ENCODE measurements around the gene MTUS2.
A peak's percentile ranks its signal among the peaks of the same experiment; 100 is the strongest.
"Not testable (repeated sequence)": the region's sequence is repeated elsewhere in the genome, so short reads cannot be mapped to it uniquely, and the experiment has no call there.

The MTUS2 gene

DNA sequence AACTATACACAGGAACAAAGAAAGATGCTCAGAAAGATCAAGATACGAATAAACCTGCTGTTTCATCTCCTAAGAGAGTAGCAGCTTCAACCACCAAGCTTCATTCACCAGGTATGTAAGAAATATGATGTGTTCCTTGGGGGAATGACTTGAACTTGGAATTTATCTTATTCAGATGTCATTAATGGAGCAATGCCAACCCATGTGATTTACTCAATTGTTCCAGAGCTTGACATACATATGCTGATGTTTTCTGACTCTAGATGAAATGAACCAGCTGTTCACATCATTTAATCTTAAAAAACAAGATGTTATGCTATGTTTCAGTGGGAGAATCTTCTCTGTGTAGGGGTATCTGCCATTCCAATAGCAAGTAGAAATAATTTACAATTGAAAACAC, 504.5 kb downstream of the MTUS2 start:
- H3K9ac ChIP-seq (ENCODE audit: insufficient read length, low read depth): no peak overlapping the region
- no peaks in the 10 kb centered on the region for H3K4me1 ChIP-seq (ENCODE audit: insufficient read depth, insufficient read length)
- no peak for TF ChIP-seq YY1 (IDR thresholded peaks at IDR 0.05; ENCODE audit: insufficient read depth, insufficient read length)
- no peak for TF ChIP-seq ZNF274 (IDR thresholded peaks at IDR 0.05; ENCODE audit: low read depth, low read length)
- TF ChIP-seq SUZ12 (IDR thresholded peaks at IDR 0.05; ENCODE audit: extremely low read depth, insufficient read depth, insufficient read length): no peak
- no peaks in the 10 kb centered on the region for H3K36me3 ChIP-seq (ENCODE audit: insufficient read depth, insufficient read length, low read length)
- DNase-seq (ENCODE audit: low read depth, low spot score): no peak
- H3K9me3 ChIP-seq (ENCODE audit: insufficient read depth, low read length): peaks cover 8% of the 10 kb centered on the region; the same call in 1 of the 2 replicates
- H3K4me3 ChIP-seq (ENCODE audit: insufficient read length, low read depth): no peak overlapping the region
- no peaks in the 10 kb centered on the region for H3K27me3 ChIP-seq (ENCODE audit: insufficient read depth, insufficient read length)

GRCh38 chr13:29328501-29328900, 508.4 kb downstream of the MTUS2 start:
- Histone ChIP-seq H3K9ac (ENCODE audit: insufficient read length, low read depth) (no peak overlapping the region), H3K9me3 (ENCODE audit: insufficient read depth, low read length) (peaks cover 8% of the 10 kb centered on the region; the same call in 1 of the 2 replicates), H3K4me3 (ENCODE audit: insufficient read length, low read depth) (no peak overlapping the region), H3K27me3 (ENCODE audit: insufficient read depth, insufficient read length) (no peaks in the 10 kb centered on the region), H3K4me1 (ENCODE audit: insufficient read depth, insufficient read length) (no peaks in the 10 kb centered on the region), H3K36me3 (ENCODE audit: insufficient read depth, insufficient read length, low read length) (no peaks in the 10 kb centered on the region)
- peak; percentile 13 for DNase-seq (ENCODE audit: low read depth, low spot score)
- no peak for TF ChIP-seq YY1 (IDR thresholded peaks at IDR 0.05; ENCODE audit: insufficient read depth, insufficient read length)
- no peak for TF ChIP-seq ZNF274 (IDR thresholded peaks at IDR 0.05; ENCODE audit: low read depth, low read length)
- TF ChIP-seq SUZ12 (IDR thresholded peaks at IDR 0.05; ENCODE audit: extremely low read depth, insufficient read depth, insufficient read length): no peak

- no peak for DNase-seq (ENCODE audit: low read depth, low spot score)
- Histone ChIP-seq H3K9me3 (ENCODE audit: insufficient read depth, low read length) (no peaks in the 10 kb centered on the region), H3K9ac (ENCODE audit: insufficient read length, low read depth) (no peak overlapping the region), H3K36me3 (ENCODE audit: insufficient read depth, insufficient read length, low read length) (no peaks in the 10 kb centered on the region), H3K4me3 (ENCODE audit: insufficient read length, low read depth) (no peak overlapping the region), H3K27me3 (ENCODE audit: insufficient read depth, insufficient read length) (no peaks in the 10 kb centered on the region), H3K4me1 (ENCODE audit: insufficient read depth, insufficient read length) (no peaks in the 10 kb centered on the region)
- TF ChIP-seq YY1 (IDR thresholded peaks at IDR 0.05; ENCODE audit: insufficient read depth, insufficient read length) (no peak), SUZ12 (IDR thresholded peaks at IDR 0.05; ENCODE audit: extremely low read depth, insufficient read depth, insufficient read length) (no peak), ZNF274 (IDR thresholded peaks at IDR 0.05; ENCODE audit: low read depth, low read length) (no peak)
Measured at GRCh38 chr13:29336356-29336755, 516.2 kb downstream of the MTUS2 start.

DNA sequence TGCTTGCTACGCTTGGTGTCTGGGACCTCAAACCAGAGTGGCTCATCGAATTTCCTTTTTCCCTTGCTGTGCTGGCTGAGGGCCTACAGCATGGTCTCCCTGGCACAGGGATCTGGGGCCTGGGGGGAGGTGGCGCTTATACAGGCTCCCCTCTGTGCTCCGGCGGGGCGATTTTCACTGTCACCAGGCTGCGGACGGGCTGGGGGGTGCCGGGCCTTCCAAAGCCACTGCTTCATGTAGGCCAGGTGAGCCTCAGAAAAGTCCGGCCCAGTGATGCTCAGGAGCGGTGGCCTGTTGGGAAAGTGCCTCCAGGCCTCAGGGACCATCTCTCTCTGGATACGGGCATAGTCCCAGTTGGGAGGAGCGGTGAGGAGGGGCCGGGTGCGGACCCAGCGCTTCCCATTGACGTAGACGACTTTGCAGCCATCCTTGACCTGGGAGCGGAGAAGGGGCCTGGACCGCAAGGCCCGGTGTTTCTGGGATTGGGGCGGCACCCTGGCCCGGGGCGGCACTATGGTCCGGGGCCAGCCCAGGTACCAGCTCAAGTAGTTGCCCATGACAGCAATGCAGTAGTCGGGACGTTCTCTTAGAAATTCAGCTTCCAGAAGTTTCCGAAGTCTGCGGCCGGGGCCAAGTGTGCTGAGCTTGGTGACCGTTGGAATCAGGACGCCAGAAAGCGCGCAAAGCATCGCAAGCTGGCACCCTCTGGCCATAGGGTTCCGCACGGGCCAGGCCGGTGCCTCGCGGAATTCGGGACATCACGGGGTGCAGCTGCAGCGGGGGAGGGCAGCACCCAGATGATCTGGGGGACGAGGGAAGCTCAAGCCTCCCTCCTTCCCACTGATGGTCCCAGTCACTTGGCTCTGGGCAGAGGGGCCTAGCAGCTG, 519.5 kb downstream of the MTUS2 start:
- no peaks in the 10 kb centered on the region for H3K27me3 ChIP-seq (ENCODE audit: insufficient read depth, insufficient read length)
- no peaks in the 10 kb centered on the region for H3K36me3 ChIP-seq (ENCODE audit: insufficient read depth, insufficient read length, low read length)
- TF ChIP-seq ZNF274 (IDR thresholded peaks at IDR 0.05; ENCODE audit: low read depth, low read length) (no peak), SUZ12 (IDR thresholded peaks at IDR 0.05; ENCODE audit: extremely low read depth, insufficient read depth, insufficient read length) (no peak), YY1 (IDR thresholded peaks at IDR 0.05; ENCODE audit: insufficient read depth, insufficient read length) (no peak)
- H3K9ac ChIP-seq (ENCODE audit: insufficient read length, low read depth): no peak overlapping the region
- no peaks in the 10 kb centered on the region for H3K4me1 ChIP-seq (ENCODE audit: insufficient read depth, insufficient read length)
- H3K9me3 ChIP-seq (ENCODE audit: insufficient read depth, low read length): no peaks in the 10 kb centered on the region
- DNase-seq (ENCODE audit: low read depth, low spot score): no peak
- H3K4me3 ChIP-seq (ENCODE audit: insufficient read length, low read depth): no peak overlapping the region

DNA sequence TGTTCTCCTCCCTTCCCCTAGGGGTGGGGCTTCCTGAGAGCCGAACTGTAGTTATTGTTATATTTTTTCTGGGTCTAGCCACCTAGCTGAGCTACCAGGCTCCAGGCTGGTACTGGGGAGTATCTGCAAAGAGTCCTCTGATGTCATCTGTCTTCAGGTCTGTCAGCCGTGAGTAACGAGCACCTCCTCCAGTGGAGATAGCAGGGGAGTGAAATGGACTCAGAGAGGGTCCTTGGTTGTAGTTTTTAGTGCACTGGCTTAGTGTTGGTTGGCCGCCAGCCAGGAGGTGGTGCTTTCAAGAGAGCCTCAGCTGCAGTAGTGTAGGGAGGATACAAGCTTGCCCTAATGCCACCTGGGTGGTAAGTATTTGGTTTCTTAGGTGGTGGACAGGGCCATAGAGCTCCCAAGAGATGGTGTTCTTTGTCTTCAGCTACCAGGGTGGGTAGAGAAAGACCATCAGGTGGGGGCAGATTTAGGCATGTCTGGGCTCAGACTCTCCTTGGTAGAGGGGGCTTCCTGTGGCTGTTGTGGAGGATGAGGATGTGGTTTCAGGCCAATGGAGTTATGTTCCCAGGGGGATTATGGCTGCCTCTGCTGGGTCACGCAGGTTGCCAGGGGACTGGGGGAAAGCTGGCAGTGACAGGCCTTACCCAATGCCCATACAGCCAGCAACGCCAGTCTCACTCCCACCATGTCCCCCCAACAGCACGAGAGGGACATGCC, 525.9 kb downstream of the MTUS2 start:
- DNase-seq (ENCODE audit: low read depth, low spot score); H3K4me1 ChIP-seq (ENCODE audit: insufficient read depth, insufficient read length); H3K4me3 ChIP-seq (ENCODE audit: insufficient read length, low read depth); H3K27me3 ChIP-seq (ENCODE audit: insufficient read depth, insufficient read length); H3K9ac ChIP-seq (ENCODE audit: insufficient read length, low read depth); H3K9me3 ChIP-seq (ENCODE audit: insufficient read depth, low read length); H3K36me3 ChIP-seq (ENCODE audit: insufficient read depth, insufficient read length, low read length): not testable (repeated sequence)

- DNase-seq (ENCODE audit: low read depth, low spot score): no peak
- H3K9ac ChIP-seq (ENCODE audit: insufficient read length, low read depth): no peak overlapping the region
- no peak for TF ChIP-seq SUZ12 (IDR thresholded peaks at IDR 0.05; ENCODE audit: extremely low read depth, insufficient read depth, insufficient read length)
- TF ChIP-seq ZNF274 (IDR thresholded peaks at IDR 0.05; ENCODE audit: low read depth, low read length): no peak
- TF ChIP-seq YY1 (IDR thresholded peaks at IDR 0.05; ENCODE audit: insufficient read depth, insufficient read length): no peak
- no peaks in the 10 kb centered on the region for H3K9me3 ChIP-seq (ENCODE audit: insufficient read depth, low read length)
- H3K4me1 ChIP-seq (ENCODE audit: insufficient read depth, insufficient read length): no peaks in the 10 kb centered on the region
- H3K36me3 ChIP-seq (ENCODE audit: insufficient read depth, insufficient read length, low read length): no peaks in the 10 kb centered on the region
- H3K27me3 ChIP-seq (ENCODE audit: insufficient read depth, insufficient read length): no peaks in the 10 kb centered on the region
- no peak overlapping the region for H3K4me3 ChIP-seq (ENCODE audit: insufficient read length, low read depth)
Measured at GRCh38 chr13:29355029-29355428, 534.9 kb downstream of the MTUS2 start.

DNA sequence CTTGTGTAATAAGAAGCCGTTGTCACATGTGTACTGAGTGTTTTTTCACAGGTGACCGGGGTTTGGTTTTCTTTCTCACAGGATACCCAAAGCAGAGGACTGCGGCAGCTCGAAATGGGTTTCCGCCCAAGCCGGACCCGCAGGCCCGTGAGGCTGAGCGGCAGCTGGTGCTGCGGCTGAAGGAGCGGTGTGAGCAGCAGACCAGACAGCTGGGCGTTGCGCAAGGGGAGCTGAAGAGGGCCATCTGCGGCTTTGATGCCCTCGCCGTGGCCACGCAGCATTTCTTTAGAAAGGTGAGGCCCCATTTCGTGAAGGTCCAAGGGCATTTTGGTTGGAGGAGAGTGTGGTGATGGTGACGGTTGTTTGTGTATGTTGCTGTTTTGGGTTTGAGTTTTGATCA, 539.0 kb downstream of the MTUS2 start:
- H3K9me3 ChIP-seq (ENCODE audit: insufficient read depth, low read length): no peaks in the 10 kb centered on the region
- DNase-seq (ENCODE audit: low read depth, low spot score): no peak
- no peak overlapping the region for H3K9ac ChIP-seq (ENCODE audit: insufficient read length, low read depth)
- TF ChIP-seq SUZ12 (IDR thresholded peaks at IDR 0.05; ENCODE audit: extremely low read depth, insufficient read depth, insufficient read length) (no peak), YY1 (IDR thresholded peaks at IDR 0.05; ENCODE audit: insufficient read depth, insufficient read length) (no peak), ZNF274 (IDR thresholded peaks at IDR 0.05; ENCODE audit: low read depth, low read length) (no peak)
- no peak overlapping the region for H3K4me3 ChIP-seq (ENCODE audit: insufficient read length, low read depth)
- H3K36me3 ChIP-seq (ENCODE audit: insufficient read depth, insufficient read length, low read length): no peaks in the 10 kb centered on the region
- H3K27me3 ChIP-seq (ENCODE audit: insufficient read depth, insufficient read length): no peaks in the 10 kb centered on the region
- no peaks in the 10 kb centered on the region for H3K4me1 ChIP-seq (ENCODE audit: insufficient read depth, insufficient read length)
